ENCODE results near the gene FTCD. TPM values are rescaled to one million over a fixed set of nuclear protein-coding genes. Genes with fewer than 3 reads are reported as not detected.
A peak's percentile ranks its signal among the peaks of the same experiment; 100 is the strongest.

Gene FTCD
- total RNA-seq, 2 donors from 2014 or later, result 0.27 TPM; not detected in 1

GRCh38 chr21:46154155-46154954, 1.0 kb downstream of the FTCD start:
- Histone ChIP-seq H3K27me3 (replicated peaks; ENCODE audit: insufficient read depth) (no peaks in the 10 kb centered on the region), H3K36me3 (no peaks in the 10 kb centered on the region), H3K27ac (no peak overlapping the region), H3K4me1 (ENCODE audit: control insufficient read depth in 1 of 2, low read depth in 2 of 2) (peaks cover 0 to 8% of the 10 kb centered on the region in 2 donors), H3K4me3 (no peak overlapping the region), H3K9me3 (no peaks in the 10 kb centered on the region)
- no peak for DNase-seq (ENCODE audit: low spot score)
- no peak for TF ChIP-seq CTCF (IDR thresholded peaks at IDR 0.05)
- ATAC-seq (ENCODE audit: insufficient number of reproducible peaks, low FRiP score, low read depth), result no peak

GRCh38 chr21:46153247-46154154, 1.9 kb downstream of the FTCD start:
- peak; percentile 49 for TF ChIP-seq CTCF (IDR thresholded peaks at IDR 0.05)
- Histone ChIP-seq H3K27ac (no peak overlapping the region), H3K4me3 (peak overlapping the region; percentile 39), H3K36me3 (no peaks in the 10 kb centered on the region), H3K4me1 (ENCODE audit: control insufficient read depth in 1 of 2, low read depth in 2 of 2) (peaks cover 0 to 8% of the 10 kb centered on the region in 2 donors), H3K9me3 (no peaks in the 10 kb centered on the region), H3K27me3 (replicated peaks; ENCODE audit: insufficient read depth) (no peaks in the 10 kb centered on the region)
- DNase-seq (ENCODE audit: low spot score) (peak; percentile 1), ATAC-seq (ENCODE audit: insufficient number of reproducible peaks, low FRiP score, low read depth) (no peak)

- peak; percentile 0 for DNase-seq (ENCODE audit: low spot score)
- Histone ChIP-seq H3K9me3 (no peaks in the 10 kb centered on the region), H3K27ac (no peak overlapping the region), H3K4me3 (peak overlapping the region; percentile 39), H3K27me3 (replicated peaks; ENCODE audit: insufficient read depth) (no peaks in the 10 kb centered on the region), H3K36me3 (no peaks in the 10 kb centered on the region), H3K4me1 (ENCODE audit: control insufficient read depth in 1 of 2, low read depth in 2 of 2) (peaks cover 0 to 8% of the 10 kb centered on the region in 2 donors)
- no peak for ATAC-seq (ENCODE audit: insufficient number of reproducible peaks, low FRiP score, low read depth)
- TF ChIP-seq CTCF (IDR thresholded peaks at IDR 0.05), result no peak
Observed at GRCh38 chr21:46152927-46153246, 2.5 kb downstream of the FTCD start.

DNA sequence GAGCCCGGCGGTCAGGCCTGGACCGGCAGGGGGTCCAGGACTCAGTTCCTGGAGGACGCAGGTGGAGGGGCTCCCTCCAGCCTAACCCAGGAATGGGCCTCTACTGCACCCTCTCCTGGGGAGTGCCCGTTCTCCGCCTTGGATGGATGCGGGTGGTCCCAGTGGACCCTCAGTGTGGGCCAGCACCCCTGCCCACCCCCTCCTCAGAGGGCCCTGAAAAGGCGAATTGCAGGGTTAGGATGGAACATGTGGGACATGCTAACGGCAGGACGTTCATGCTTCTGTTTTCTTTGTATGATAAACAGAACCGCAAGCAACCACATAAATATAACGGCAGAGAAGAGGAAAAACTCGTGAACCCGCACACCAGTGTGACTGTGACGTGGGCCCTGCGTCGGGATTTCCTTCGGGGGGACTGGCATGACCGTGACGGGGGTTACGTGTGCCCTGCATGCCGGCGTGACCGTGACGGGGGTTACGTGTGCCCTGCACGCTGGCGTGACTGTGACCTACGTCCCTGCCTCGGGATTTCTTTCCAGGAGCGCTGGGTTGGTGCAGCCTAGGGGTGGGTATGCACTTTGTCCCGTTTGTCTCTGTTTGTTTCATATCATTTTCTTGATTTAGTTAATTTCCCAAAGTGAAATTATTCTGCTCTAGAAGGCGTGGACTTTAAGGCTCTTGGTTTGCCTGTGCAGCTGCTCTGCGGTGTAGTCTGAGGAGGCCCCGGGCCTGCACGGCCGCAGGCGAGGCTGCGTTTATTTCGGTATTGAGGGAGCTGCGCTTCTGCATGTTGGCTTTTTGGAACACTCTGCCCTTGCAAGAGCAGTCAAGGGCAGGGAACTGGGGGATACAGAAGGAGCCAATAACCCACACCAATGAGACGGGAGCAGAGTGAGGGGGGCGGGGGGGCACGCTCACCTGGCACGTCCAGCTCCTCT, 3.1 kb downstream of the FTCD start:
- DNase-seq (ENCODE audit: low spot score) (no peak), ATAC-seq (ENCODE audit: insufficient number of reproducible peaks, low FRiP score, low read depth) (no peak)
- no peaks in the 10 kb centered on the region for H3K27me3 ChIP-seq (replicated peaks; ENCODE audit: insufficient read depth)
- TF ChIP-seq CTCF (IDR thresholded peaks at IDR 0.05), result no peak
- H3K36me3 ChIP-seq, result no peaks in the 10 kb centered on the region
- no peaks in the 10 kb centered on the region for H3K9me3 ChIP-seq
- H3K4me3 ChIP-seq, result no peak overlapping the region
- peaks cover 0 to 8% of the 10 kb centered on the region in 2 donors for H3K4me1 ChIP-seq (ENCODE audit: control insufficient read depth in 1 of 2, low read depth in 2 of 2)
- no peak overlapping the region for H3K27ac ChIP-seq

All from thoracic aorta (tissue), 2 donors.